Mammary epithelial cell (primary cell): Measurements from ENCODE around the gene NOC2L.

Experiments used
- EZH2 ChIP-seq: IDR thresholded peaks from 2 replicates; pipeline ENCODE4 v1.6.1; 2012; ENCODE audit warnings: low read length, inconsistent platforms, borderline replicate concordance
- TF ChIP-seq, protein P1 (sequence below), 2 donors: IDR thresholded peaks in 1 of 2; conservative IDR thresholded peaks in 1 of 2; 2 replicates each; pipeline ENCODE4 v1.5.1; 2011 to 2012; ENCODE audit warnings: inconsistent platforms in 2 of 2, low read length in 2 of 2, mild to moderate bottlenecking in 2 of 2, control low read depth in 1 of 2, low read depth in 1 of 2; ENCODE audit not compliant: insufficient read depth in 1 of 2; ENCODE audit errors: extremely low read depth in 1 of 2

DNA sequence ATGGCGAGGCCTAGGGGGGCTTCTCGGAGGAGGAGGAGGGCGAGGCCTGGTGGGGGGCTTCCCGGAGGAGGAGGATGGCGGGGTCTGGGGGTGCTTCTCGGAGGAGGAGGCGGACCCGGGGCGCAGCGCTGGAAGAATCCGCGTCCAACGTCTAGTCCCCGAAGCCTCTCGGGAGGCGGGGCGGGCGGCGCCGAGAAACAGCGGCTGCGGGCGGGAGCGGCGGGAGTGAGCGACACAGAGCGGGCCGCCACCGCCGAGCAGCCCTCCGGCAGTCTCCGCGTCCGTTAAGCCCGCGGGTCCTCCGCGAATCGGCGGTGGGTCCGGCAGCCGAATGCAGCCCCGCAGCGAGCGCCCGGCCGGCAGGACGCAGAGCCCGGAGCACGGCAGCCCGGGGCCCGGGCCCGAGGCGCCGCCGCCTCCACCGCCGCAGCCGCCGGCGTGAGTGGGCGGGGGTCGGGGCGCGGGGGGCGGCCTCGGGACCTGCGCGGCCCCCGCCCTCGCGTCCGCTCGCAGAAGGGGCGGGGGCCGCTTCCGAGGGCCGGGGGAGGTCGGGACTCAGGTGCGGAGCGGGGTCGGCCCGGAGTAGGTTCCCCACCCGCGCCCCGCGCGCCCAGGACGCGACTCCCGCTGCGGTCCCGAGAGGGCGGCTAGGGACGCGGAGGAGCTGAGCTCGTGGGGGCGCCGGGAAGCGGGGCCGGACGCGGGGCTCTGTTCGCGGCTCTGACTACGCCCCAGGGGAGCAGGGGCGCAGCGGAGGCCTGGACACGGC lies 1.5 kb upstream of the NOC2L start, which contains the start of gene KLHL17:
- TF ChIP-seq, protein P1, sequence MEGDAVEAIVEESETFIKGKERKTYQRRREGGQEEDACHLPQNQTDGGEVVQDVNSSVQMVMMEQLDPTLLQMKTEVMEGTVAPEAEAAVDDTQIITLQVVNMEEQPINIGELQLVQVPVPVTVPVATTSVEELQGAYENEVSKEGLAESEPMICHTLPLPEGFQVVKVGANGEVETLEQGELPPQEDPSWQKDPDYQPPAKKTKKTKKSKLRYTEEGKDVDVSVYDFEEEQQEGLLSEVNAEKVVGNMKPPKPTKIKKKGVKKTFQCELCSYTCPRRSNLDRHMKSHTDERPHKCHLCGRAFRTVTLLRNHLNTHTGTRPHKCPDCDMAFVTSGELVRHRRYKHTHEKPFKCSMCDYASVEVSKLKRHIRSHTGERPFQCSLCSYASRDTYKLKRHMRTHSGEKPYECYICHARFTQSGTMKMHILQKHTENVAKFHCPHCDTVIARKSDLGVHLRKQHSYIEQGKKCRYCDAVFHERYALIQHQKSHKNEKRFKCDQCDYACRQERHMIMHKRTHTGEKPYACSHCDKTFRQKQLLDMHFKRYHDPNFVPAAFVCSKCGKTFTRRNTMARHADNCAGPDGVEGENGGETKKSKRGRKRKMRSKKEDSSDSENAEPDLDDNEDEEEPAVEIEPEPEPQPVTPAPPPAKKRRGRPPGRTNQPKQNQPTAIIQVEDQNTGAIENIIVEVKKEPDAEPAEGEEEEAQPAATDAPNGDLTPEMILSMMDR (conservative IDR thresholded peaks at IDR 0.05 in 1 of 2, IDR thresholded peaks at IDR 0.05 in 1 of 2; ENCODE audit: extremely low read depth in 1 of 2, insufficient read depth in 1 of 2, low read depth in 1 of 2, low read length in 2 of 2) = no peak
- no peak for TF ChIP-seq EZH2
